GM18858 (cell line): ENCODE results near the gene MLXIP.
"Not testable (repeated sequence)": the region's sequence is repeated elsewhere in the genome, so short reads cannot be mapped to it uniquely, and the experiment has no call there.

Experiments
- ATAC-seq: cut with Tn5 transposase; IDR thresholded peaks from one replicate; pipeline ENCODE4 v1.9.1; 2021; ENCODE audit not compliant: unreplicated experiment

Gene MLXIP

GRCh38 chr12:122144885-122145284 lies 66.3 kb downstream of the MLXIP start:
- no peak for ATAC-seq

- no peak for ATAC-seq
These were observed 67.2 kb downstream of the MLXIP start for GRCh38 chr12:122145505-122146330.

GRCh38 chr12:122147514-122148290 lies 69.1 kb downstream of the MLXIP start:
- ATAC-seq: no peak

GRCh38 chr12:122148657-122149056 lies 70.1 kb downstream of the MLXIP start:
- ATAC-seq: no peak

- ATAC-seq: no peak
These were observed 71.6 kb downstream of the MLXIP start for GRCh38 chr12:122150127-122150681.

- ATAC-seq: no peak
These were observed 74.2 kb downstream of the MLXIP start for GRCh38 chr12:122152754-122153153.

GRCh38 chr12:122155705-122156104 lies 77.1 kb downstream of the MLXIP start:
- no peak for ATAC-seq

GRCh38 chr12:122158700-122159285 lies 80.2 kb downstream of the MLXIP start:
- ATAC-seq: no peak

GRCh38 chr12:122159882-122160281 lies 81.3 kb downstream of the MLXIP start:
- no peak for ATAC-seq

- no peak for ATAC-seq
These were observed 82.2 kb downstream of the MLXIP start for GRCh38 chr12:122160761-122161160.

- no peak for ATAC-seq
These were observed 83.1 kb downstream of the MLXIP start for GRCh38 chr12:122161682-122162081.

GRCh38 chr12:122162976-122163375 lies 84.4 kb downstream of the MLXIP start:
- ATAC-seq: no peak

GRCh38 chr12:122166422-122167349 lies 88.1 kb downstream of the MLXIP start:
- no peak for ATAC-seq

GRCh38 chr12:122167356-122167925 lies 88.9 kb downstream of the MLXIP start:
- no peak for ATAC-seq

GRCh38 chr12:122168492-122168891 lies 89.9 kb downstream of the MLXIP start:
- no peak for ATAC-seq

- ATAC-seq: no peak
These were observed 92.8 kb downstream of the MLXIP start for GRCh38 chr12:122171399-122171798.

GRCh38 chr12:122172262-122172939 lies 93.8 kb downstream of the MLXIP start:
- ATAC-seq: no peak

GRCh38 chr12:122174155-122174845 lies 95.7 kb downstream of the MLXIP start, which contains the start of gene IL31:
Gene IL31 (minus strand): TSS chr12:122174221. CDS start chr12:122174172, 49 bp downstream.
- ATAC-seq: no peak

GRCh38 chr12:122176473-122176872 lies 97.9 kb downstream of the MLXIP start:
- not testable (repeated sequence) for ATAC-seq
